Panc1 (cell line): ENCODE results near the gene ACTN3. TPM values are rescaled to one million over a fixed set of nuclear protein-coding genes. Genes with fewer than 3 reads are reported as not detected.
"Not testable (repeated sequence)": the region's sequence is repeated elsewhere in the genome, so short reads cannot be mapped to it uniquely, and the experiment has no call there.

ENCODE experiments used
- ATAC-seq: fragments of 200-7000 bp; cut with Tn5 transposase; 2 replicates; pipeline ENCODE4 v1.9.1; 2020; ENCODE audit warnings: mild to moderate bottlenecking, moderate library complexity
- BruUV-seq: library from RNA; stranded (reverse); fragments of 400-500 nt; replicated peaks from 2 replicates; lab custom pipeline; 2021; lab: Mats Ljungman, UMichigan
- CTCF ChIA-PET: fragments of 300-600 bp; sonication (Branson Sonifier 250); formaldehyde crosslinking; loops from one replicate; lab custom pipeline; 2022; ENCODE audit warnings: antibody characterized with exemption; lab: Charles Lee
- POLR2A ChIA-PET: fragments of 300-600 bp; sonication (Branson Sonifier 250); formaldehyde crosslinking; loops from one replicate; lab custom pipeline; 2022; ENCODE audit warnings: antibody characterized with exemption; lab: Charles Lee
- DNase-seq: peaks from one replicate; pipeline ENCODE4 v3.0.0-alpha.2; 2010; ENCODE audit warnings: low read depth, low spot score
- H3K27ac ChIP-seq: 2 replicates; pipeline ENCODE4 v1.5.1; 2011; ENCODE audit warnings: mild to moderate bottlenecking, low read length, inconsistent platforms
- H3K27me3 ChIP-seq: fragments of 200-500 bp; sonication (Bioruptor generic); 2 replicates; pipeline ENCODE4 v1.6.0; 2014; ENCODE audit warnings: low read length, inconsistent platforms; ENCODE audit not compliant: control insufficient read depth, insufficient read depth
- H3K36me3 ChIP-seq: fragments of 200-500 bp; sonication (Bioruptor generic); 2 replicates; pipeline ENCODE4 v1.5.1; 2014; ENCODE audit warnings: inconsistent platforms, mild to moderate bottlenecking, low read length, moderate library complexity; ENCODE audit not compliant: control insufficient read depth, insufficient read depth
- H3K4me1 ChIP-seq: 2 replicates; pipeline ENCODE4 v1.5.1; 2011; ENCODE audit warnings: inconsistent platforms, mild to moderate bottlenecking, low read length, moderate library complexity; ENCODE audit not compliant: control insufficient read depth, insufficient read depth
- H3K4me3 ChIP-seq, 2 experiments: 2 replicates each; pipeline ENCODE4 v1.5.1; 2011 to 2012; ENCODE audit warnings: low read depth in 2 of 2, low read length in 2 of 2, mild to moderate bottlenecking in 2 of 2, inconsistent platforms in 1 of 2, moderate library complexity in 1 of 2
- H3K9me3 ChIP-seq: fragments of 200-500 bp; sonication (Bioruptor generic); 2 replicates; pipeline ENCODE4 v1.5.1; 2014; ENCODE audit warnings: low read depth, mild to moderate bottlenecking, inconsistent platforms, low read length, moderate library complexity; ENCODE audit not compliant: control insufficient read depth, insufficient read depth
- CTCF ChIP-seq: fragments of 450-650 bp; IDR thresholded peaks from 2 replicates; pipeline ENCODE4 v1.5.1; 2017; ENCODE audit warnings: mild to moderate bottlenecking
- POLR2AphosphoS5 ChIP-seq: IDR thresholded peaks from 2 replicates; pipeline ENCODE4 v1.6.1; 2012; ENCODE audit warnings: mild to moderate bottlenecking, low read depth, low read length, moderate library complexity
- SIN3A ChIP-seq: IDR thresholded peaks from 2 replicates; pipeline ENCODE4 v1.6.1; 2012; ENCODE audit warnings: low read depth, mild to moderate bottlenecking, low read length, moderate library complexity, borderline replicate concordance; ENCODE audit not compliant: insufficient read depth
- TCF7L2 ChIP-seq: IDR thresholded peaks from 2 replicates; pipeline ENCODE4 v1.6.1; 2011; ENCODE audit warnings: mild to moderate bottlenecking, low read depth, low read length, inconsistent platforms
- in situ Hi-C: cut with HindIII; loops from 2 replicates; pipeline ENCODE4 v1.10.0; 2016; ENCODE audit warnings: low sequenced_read_pairs, low pct_unique_long_range_greater_than_20kb
- intact Hi-C: fragments of 100-400 bp; cut with micrococcal nuclease; formaldehyde crosslinking; loops from one replicate; pipeline ENCODE4 v1.10.0; 2022; ENCODE audit not compliant: unreplicated experiment
- total RNA-seq: library from RNA; stranded (reverse); gene quantifications from one replicate; pipeline ENCODE4 v1.2.1, GENCODE V29; 2021; ENCODE audit not compliant: unreplicated experiment
- TF ChIP-seq, protein P1 (sequence below), 2 experiments: IDR thresholded peaks; 2 replicates each; pipeline ENCODE4 v1.6.1; 2011 to 2012; ENCODE audit warnings: low read depth in 2 of 2, control low read depth in 1 of 2, low read length in 1 of 2, mild to moderate bottlenecking in 1 of 2, moderate library complexity in 1 of 2; ENCODE audit not compliant: insufficient read depth in 1 of 2

Gene ACTN3
- total RNA-seq, 1 experiment from 2014 or later = 0.13 TPM

- BruUV-seq = no TSS peak
- intact Hi-C loops (no loop called here), in situ Hi-C loops (no loop called here)
- Histone ChIP-seq H3K27ac (no peak overlapping the region), H3K4me1 (peaks cover 9% of the 10 kb centered on the region), H3K36me3 (peaks cover 2% of the 10 kb centered on the region; the same call in 1 of the 2 replicates), H3K4me3 (no peak overlapping the region), H3K27me3 (no peaks in the 10 kb centered on the region), H3K9me3 (no peaks in the 10 kb centered on the region)
- DNase-seq (no peak), ATAC-seq (no peak)
- TF ChIP-seq TCF7L2 (no peak), CTCF (no peak), POLR2AphosphoS5 (no peak; the same call in 1 of the 2 replicates), SIN3A (no peak)
- TF ChIP-seq, protein P1, sequence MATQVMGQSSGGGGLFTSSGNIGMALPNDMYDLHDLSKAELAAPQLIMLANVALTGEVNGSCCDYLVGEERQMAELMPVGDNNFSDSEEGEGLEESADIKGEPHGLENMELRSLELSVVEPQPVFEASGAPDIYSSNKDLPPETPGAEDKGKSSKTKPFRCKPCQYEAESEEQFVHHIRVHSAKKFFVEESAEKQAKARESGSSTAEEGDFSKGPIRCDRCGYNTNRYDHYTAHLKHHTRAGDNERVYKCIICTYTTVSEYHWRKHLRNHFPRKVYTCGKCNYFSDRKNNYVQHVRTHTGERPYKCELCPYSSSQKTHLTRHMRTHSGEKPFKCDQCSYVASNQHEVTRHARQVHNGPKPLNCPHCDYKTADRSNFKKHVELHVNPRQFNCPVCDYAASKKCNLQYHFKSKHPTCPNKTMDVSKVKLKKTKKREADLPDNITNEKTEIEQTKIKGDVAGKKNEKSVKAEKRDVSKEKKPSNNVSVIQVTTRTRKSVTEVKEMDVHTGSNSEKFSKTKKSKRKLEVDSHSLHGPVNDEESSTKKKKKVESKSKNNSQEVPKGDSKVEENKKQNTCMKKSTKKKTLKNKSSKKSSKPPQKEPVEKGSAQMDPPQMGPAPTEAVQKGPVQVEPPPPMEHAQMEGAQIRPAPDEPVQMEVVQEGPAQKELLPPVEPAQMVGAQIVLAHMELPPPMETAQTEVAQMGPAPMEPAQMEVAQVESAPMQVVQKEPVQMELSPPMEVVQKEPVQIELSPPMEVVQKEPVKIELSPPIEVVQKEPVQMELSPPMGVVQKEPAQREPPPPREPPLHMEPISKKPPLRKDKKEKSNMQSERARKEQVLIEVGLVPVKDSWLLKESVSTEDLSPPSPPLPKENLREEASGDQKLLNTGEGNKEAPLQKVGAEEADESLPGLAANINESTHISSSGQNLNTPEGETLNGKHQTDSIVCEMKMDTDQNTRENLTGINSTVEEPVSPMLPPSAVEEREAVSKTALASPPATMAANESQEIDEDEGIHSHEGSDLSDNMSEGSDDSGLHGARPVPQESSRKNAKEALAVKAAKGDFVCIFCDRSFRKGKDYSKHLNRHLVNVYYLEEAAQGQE (IDR thresholded peaks at IDR 0.05; ENCODE audit: insufficient read depth in 1 of 2, low read depth in 2 of 2, low read length in 1 of 2) = no peak
- ChIA-PET POLR2A (no interaction called here), CTCF (interaction anchor here (0.5 kb wide), 1 partner anchor 117 kb away, joined by 3 read pairs; no protein-coding TSS in a partner anchor)
These were observed 3.2 kb upstream of the ACTN3 start for GRCh38 chr11:66543263-66544107.

DNA sequence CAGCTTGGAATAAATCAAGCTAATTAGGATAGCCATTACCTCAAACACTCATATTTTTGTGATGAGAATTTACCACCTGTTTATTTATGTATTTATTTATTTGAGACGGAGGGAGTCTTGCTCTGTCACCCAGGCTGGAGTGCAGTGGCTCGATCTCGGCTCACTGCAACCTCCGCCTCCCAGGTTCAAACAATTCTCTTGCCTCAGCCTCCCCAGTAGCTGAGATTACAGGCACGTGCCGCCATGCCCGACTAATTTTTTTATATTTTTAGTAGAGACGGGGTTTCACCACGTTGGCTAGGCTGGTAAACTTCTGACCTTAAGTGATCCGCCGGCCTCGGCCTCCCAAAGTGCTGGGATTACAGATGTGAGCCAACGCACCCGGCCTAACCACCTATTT, 1.8 kb upstream of the ACTN3 start:
- intact Hi-C loops, CTCF ChIA-PET: not testable (repeated sequence)

More for the DNA sequence above, 1.8 kb upstream of the ACTN3 start:
- H3K9me3 ChIP-seq, POLR2A ChIA-PET, H3K36me3 ChIP-seq, ATAC-seq, in situ Hi-C loops, H3K4me1 ChIP-seq, DNase-seq, H3K27me3 ChIP-seq: not testable (repeated sequence)
- peak overlapping the region; percentile 74 for H3K27ac ChIP-seq
- BruUV-seq = TSS peak; percentile 87
- peak overlapping the region; percentile 87 to 92 for H3K4me3 ChIP-seq
